GM08714 (cell line): ENCODE data around the gene OR52A5.

Experiments
- H3K4me3 ChIP-seq: fragments of 200-500 bp; sonication (Bioruptor generic); 2 replicates; pipeline ENCODE4 v1.5.1; 2014; ENCODE audit warnings: mild to moderate bottlenecking, low read length, inconsistent platforms
- ZNF274 ChIP-seq: IDR thresholded peaks from 2 replicates; pipeline ENCODE4 v1.6.1; 2012; ENCODE audit warnings: mild to moderate bottlenecking, low read depth, low read length

Gene OR52A5

GRCh38 chr11:5131584-5132335, 6.4 kb downstream of the OR52A5 start:
- no peak for TF ChIP-seq ZNF274
- no peak overlapping the region for H3K4me3 ChIP-seq

GRCh38 chr11:5129457-5129877, 8.7 kb downstream of the OR52A5 start:
- no peak for TF ChIP-seq ZNF274
- H3K4me3 ChIP-seq = no peak overlapping the region

GRCh38 chr11:5124891-5125620, 13.1 kb downstream of the OR52A5 start:
- no peak for TF ChIP-seq ZNF274
- H3K4me3 ChIP-seq = no peak overlapping the region

GRCh38 chr11:5123802-5124521, 14.2 kb downstream of the OR52A5 start:
- no peak for TF ChIP-seq ZNF274
- no peak overlapping the region for H3K4me3 ChIP-seq

GRCh38 chr11:5118893-5119292, 19.3 kb downstream of the OR52A5 start:
- TF ChIP-seq ZNF274 = no peak

GRCh38 chr11:5117588-5117987, 20.6 kb downstream of the OR52A5 start:
- TF ChIP-seq ZNF274 = no peak
- no peak overlapping the region for H3K4me3 ChIP-seq

More at GRCh38 chr11:5118893-5119292, 19.3 kb downstream of the OR52A5 start:
- no peak overlapping the region for H3K4me3 ChIP-seq

GRCh38 chr11:5115339-5115738, 22.8 kb downstream of the OR52A5 start:
- no peak for TF ChIP-seq ZNF274
- no peak overlapping the region for H3K4me3 ChIP-seq

GRCh38 chr11:5107285-5107684, 30.9 kb downstream of the OR52A5 start:
- TF ChIP-seq ZNF274 = no peak
- H3K4me3 ChIP-seq = no peak overlapping the region

GRCh38 chr11:5103066-5103465, 35.1 kb downstream of the OR52A5 start:
- no peak for TF ChIP-seq ZNF274
- H3K4me3 ChIP-seq = no peak overlapping the region

- no peak for TF ChIP-seq ZNF274
- no peak overlapping the region for H3K4me3 ChIP-seq
Observed at GRCh38 chr11:5102246-5102645, 35.9 kb downstream of the OR52A5 start.

GRCh38 chr11:5096011-5096410, 42.1 kb downstream of the OR52A5 start:
- TF ChIP-seq ZNF274 = no peak

GRCh38 chr11:5092821-5093585, 45.2 kb downstream of the OR52A5 start:
- H3K4me3 ChIP-seq = no peak overlapping the region
- no peak for TF ChIP-seq ZNF274

More at GRCh38 chr11:5096011-5096410, 42.1 kb downstream of the OR52A5 start:
- no peak overlapping the region for H3K4me3 ChIP-seq

- TF ChIP-seq ZNF274 = no peak
Observed at GRCh38 chr11:5090668-5091067, 47.5 kb downstream of the OR52A5 start.

GRCh38 chr11:5088556-5088955, 49.6 kb downstream of the OR52A5 start:
- TF ChIP-seq ZNF274 = no peak
- H3K4me3 ChIP-seq = no peak overlapping the region

More at GRCh38 chr11:5090668-5091067, 47.5 kb downstream of the OR52A5 start:
- no peak overlapping the region for H3K4me3 ChIP-seq
